Stimulated activated CD4-positive, alpha-beta T cell treated with anti-CD3 and anti-CD28 coated beads, Interleukin-15, amount 100 ng/mL, for 48 hours (primary cell): ENCODE measurements around the gene PAGE3.

Source experiments
- DNase-seq, 2 donors: peaks; one replicate each; pipeline ENCODE4 v3.0.0-alpha.2; 2020; ENCODE audit warnings: low read depth in 2 of 2

The PAGE3 gene, protein sequence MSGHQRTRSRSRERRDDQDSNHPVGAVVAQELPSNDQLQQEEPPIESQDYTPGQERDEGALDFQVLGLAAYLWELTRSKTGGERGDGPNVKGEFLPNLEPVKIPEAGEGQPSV

DNA sequence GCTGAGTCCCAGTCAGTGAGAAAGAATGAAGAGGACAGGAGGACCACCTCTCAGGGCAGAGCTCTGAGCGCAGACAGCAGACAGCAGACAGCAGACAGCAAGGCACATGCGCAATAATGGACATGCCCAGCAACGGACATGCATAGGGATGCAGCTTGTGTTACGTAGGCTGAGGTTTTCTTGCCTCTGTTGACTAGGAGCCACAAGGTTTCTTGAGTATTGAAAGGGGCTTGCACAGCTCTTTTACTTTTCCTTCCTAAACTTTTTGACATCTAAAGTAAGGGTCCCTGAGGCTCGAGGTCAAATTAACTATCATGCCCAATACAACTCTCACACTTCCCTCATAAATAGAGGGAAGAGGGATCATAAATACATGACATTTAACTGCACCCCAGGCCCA is at the start of gene PAGE3:
Gene PAGE3 (minus strand): TSS at position 101 of the 400 bp plus-strand sequence. CDS start 1,013 bp downstream, outside the sequence.
- DNase-seq: no peak

DNA sequence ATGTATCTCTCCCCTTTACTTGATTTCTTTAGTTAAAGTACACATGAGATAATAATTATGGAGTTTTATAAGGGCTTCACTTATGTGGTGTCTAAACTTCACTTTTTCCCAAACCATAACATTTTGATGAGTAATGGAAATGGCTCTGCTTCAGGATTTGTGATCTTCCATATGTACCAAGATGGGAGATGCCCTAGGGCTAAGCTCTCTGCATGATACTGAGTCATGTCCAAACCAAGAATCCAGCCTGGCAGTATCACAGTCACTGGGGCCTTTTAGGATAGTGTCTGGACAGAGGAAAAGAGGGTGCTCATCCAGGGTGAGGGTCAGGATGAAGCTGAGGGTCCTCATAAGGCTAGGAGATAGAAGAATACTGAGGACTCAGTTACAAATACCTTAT is 47.9 kb upstream of the PAGE3 start:
- DNase-seq: no peak

DNA sequence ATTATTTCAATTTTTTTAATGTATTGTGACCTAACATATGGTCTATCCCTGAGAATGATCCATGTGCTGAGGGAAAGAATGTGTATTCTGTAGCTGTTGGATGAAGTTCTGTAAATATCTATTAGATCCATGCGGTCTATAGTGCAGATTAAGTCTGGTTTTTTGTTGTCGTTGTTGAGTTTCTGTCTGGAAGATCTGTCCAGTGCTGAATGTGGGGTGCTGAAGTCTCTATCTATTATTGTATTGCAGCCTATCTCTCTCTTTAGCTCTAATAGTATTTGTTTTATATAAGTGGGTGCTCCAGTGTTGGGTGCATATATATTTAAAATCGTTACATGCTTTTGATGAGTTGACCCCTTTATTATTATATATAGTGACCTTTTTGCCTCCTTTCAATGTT is 26.2 kb upstream of the PAGE3 start:
- no peak for DNase-seq

DNA sequence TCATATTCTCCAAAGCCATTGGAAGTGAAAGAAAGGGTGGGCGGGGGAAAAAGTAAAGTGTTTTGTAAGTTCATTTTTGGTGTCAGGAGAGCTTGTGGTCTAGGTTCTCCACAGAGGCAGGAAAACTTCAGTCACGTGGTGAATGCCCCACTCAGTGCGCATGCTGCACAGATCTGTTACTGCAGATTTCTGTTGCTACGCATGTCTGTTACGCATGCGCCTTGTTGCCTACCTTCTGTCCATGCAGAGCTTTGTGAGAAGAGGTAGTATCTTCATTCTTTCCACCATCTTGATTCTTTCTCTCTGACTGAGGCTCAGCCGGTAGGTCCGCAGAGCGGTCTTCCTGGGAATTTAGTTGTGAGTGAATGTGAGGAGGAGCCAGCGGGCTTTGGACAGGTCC is 15.1 kb upstream of the PAGE3 start:
- no peak for DNase-seq

DNA sequence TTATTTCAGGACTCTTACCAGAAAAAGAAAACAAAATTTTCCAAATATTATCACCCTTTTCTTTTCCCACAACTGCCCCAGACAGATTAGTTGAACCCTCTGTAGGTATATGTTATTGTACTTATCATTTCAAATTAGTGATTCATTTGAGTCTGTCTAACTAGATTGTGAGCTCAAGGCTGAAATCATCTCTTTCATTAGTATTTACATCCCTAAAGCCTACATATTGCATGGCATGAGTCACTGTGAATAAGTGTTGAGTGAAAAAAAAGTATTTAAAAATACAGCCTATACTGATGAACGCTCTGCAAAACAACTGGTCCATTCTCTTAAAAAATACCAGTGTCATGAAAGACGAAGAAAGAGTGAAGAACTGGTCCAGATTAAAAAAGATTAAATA is 3.9 kb downstream of the PAGE3 start:
- DNase-seq: no peak

DNA sequence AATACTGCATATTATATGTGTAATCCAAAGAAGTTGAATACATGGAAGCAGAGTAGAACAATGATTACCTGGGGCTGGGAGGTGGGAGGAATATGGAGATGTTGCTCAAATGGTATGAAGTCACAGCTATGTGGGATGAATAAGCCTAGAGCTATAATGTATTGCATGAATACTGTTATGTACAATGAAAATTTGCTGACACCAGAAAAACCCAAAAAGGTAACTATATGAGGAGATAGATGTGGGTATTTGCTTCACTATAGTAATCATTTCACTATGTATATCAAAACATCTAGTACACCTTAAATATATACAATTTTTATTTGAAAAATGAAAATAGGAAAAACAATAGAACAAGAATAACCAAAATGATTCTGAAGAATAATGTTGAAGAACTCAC is 11.2 kb downstream of the PAGE3 start:
- no peak for DNase-seq

DNA sequence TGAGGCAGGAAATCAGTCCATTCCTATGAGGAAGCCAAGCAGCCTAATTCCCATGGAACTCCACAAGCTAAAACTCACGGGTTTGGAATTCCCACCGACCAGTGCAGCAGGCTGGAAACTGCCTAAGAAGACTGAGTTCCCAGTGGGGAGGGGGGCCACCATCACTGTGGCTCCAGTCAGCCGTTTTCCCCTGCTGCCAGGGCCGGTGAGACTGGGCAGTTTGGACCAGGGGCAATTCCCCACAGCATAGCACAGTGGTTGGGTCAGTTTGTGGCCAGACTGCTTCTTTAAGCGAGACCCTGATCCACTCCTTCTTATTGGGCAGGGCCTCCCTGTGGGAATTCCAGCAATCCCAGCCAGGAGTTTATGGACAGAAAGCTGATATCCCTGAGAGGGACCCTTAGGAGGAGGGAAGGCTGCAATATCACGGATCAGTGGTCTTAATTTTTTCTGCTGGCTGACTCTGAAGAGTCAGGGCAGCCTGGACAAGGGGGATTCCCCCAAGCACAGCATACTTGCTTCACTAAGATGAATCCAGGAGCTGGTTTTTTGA is 23.9 kb downstream of the PAGE3 start:
- DNase-seq: no peak

DNA sequence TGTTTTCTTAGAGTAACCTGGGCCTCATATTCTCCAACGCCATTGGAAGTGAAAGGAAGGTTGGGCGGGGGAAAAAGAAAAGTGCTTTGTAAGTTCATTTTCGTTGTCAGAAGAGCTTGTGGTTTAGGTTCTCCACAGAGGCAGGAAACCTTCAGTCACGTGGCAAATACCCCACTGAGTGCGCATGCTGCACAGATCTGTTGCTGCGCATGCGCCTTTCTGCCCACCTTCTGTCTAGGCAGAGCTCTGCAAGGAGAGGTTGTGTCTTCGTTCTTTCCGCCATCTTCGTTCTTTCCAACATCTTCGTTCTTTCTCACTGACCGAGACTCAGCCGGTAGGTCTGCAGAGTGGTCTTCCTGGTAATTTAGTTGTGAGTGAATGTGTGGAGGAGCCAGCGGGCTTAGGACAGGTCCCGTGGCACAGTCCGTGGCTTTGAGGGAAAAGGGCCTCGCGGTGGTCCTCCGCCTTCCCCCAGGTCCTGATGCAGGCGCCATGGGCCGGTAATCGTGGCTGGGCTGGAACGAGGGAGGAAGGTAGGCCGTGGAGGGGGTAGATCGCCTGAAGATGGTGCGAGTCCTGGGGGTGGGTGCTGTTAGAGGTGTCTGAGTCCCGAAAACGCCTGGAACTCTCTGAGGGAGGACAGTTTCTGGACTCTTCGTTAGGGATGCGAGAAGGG is 44.5 kb downstream of the PAGE3 start, which contains the start of gene PAGE5:
Gene PAGE5 (plus strand): TSS at position 228 of the 676 bp plus-strand sequence. CDS start 1,037 bp downstream, outside the sequence.
- no peak for DNase-seq

DNA sequence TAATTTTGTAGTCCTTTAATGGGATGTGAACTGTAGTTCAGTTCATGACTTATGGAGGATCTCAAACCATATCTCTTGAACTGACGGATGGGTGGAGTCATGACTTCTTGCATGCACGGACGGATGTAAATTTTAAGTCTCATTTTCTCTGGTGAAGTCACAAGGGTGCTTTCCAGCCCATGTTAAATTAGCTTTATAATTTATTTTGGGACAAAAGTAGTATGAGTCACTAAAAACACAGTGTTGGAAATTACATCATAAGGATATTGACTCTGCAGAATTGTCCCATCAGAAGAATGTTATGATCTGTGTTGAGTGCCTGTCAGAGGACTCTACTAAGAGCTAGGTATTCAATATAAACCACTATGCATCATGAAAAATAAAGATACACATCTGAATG is 51.3 kb downstream of the PAGE3 start:
- no peak for DNase-seq

DNA sequence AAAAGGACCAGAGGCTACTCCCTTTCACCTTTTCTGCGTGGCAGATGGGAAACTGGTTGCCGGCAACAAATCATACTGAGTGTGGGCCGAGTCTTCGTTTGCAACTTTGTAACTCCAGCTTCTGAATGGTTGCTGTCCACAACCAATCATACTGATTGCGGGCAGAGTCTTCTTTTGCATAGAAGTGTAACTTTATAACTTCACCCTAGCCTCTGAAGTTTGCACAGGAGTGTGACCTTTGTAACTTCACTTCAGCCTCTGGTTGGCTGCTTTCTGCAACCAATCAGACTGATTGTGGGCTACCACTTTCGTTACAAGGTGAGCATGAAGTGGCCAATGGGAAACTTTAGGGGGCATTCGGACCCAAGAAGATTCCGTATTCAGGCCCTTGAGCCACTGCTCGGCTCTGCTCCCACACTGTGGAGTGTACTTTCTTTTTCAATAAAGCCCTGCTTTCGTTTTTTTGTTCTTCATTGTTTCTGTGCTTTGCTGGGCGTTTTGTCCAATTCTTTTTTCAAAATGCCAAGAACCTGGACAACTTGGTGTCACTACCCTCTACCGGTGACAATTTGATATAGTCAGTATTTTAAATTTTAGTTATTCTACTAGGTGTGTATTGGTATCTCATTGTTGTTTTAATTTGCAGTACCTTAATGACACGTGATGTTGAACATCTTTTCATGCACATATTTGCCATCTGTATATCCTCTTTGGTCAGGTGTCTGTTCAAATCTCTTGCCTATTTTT is 53.6 kb downstream of the PAGE3 start:
- DNase-seq: no peak
